HCT116 (cell line): ENCODE measurements around the gene HLA-DRB5. TPM values are rescaled to one million over a fixed set of nuclear protein-coding genes. Genes with fewer than 3 reads are reported as not detected.

Experiments used
- ATAC-seq: fragments of 200-7000 bp; cut with Tn5 transposase; 2 replicates; pipeline ENCODE4 v1.9.1; 2020; ENCODE audit warnings: mild to moderate bottlenecking, moderate library complexity
- BruUV-seq: library from RNA; stranded (reverse); fragments of 400-500 nt; replicated peaks from 2 replicates; lab custom pipeline; 2021; lab: Mats Ljungman, UMichigan
- CTCF ChIA-PET: fragments of 300-600 bp; sonication (Branson Sonifier 250); formaldehyde crosslinking; loops from one replicate; lab custom pipeline; 2021; ENCODE audit warnings: antibody characterized with exemption; lab: Charles Lee
- POLR2A ChIA-PET: fragments of 300-600, 350-600 bp; sonication (Branson Sonifier 250); formaldehyde crosslinking; loops from one replicate; lab custom pipeline; 2021; ENCODE audit warnings: antibody characterized with exemption; lab: Charles Lee
- RAD21 ChIA-PET, 2 experiments: fragments of 300-600 bp; sonication (Branson Sonifier 250); formaldehyde crosslinking; loops; one replicate each; lab custom pipeline; 2023; ENCODE audit warnings: low total read pairs in 2 of 2; ENCODE audit not compliant: uncharacterized antibody in 2 of 2, unreplicated experiment in 2 of 2, low non-redundant PET in 1 of 2; lab: Charles Lee
- DNase-seq: peaks from one replicate; pipeline ENCODE4 v3.0.0-alpha.2; 2010; ENCODE audit warnings: low read depth, low spot score
- H2AFZ ChIP-seq: fragments of 200-600 bp; shearing (Covaris generic), sonication (generic); 2 replicates; pipeline ENCODE4 v1.6.1; 2017; ENCODE audit warnings: low read depth, mixed run types, mixed read lengths, antibody characterized with exemption, low read length; ENCODE audit not compliant: poor library complexity, severe bottlenecking
- H3K27ac ChIP-seq: 2 replicates; pipeline ENCODE4 v1.5.1; 2012; ENCODE audit warnings: low read depth, low read length
- H3K27me3 ChIP-seq: fragments of 200-600 bp; sonication (generic); 2 replicates; pipeline ENCODE4 v1.6.1; 2016; ENCODE audit warnings: mixed run types, low read length, mixed read lengths; ENCODE audit not compliant: insufficient read depth
- H3K36me3 ChIP-seq, 2 experiments: fragments of 200-500 bp in 1 of 2; fragments of 200-600 bp in 1 of 2; sonication (Bioruptor generic) in 1 of 2; sonication (generic) in 1 of 2; 2 replicates each; pipeline versions ENCODE4 v1.5.1 to v1.6.1; 2014 to 2016; ENCODE audit warnings: low read length in 2 of 2, inconsistent platforms in 1 of 2, mixed read lengths in 1 of 2, mixed run types in 1 of 2; ENCODE audit not compliant: insufficient read depth in 2 of 2, control insufficient read depth in 1 of 2
- H3K4me1 ChIP-seq, 2 experiments: fragments of 200-600 bp in 1 of 2; sonication (generic) in 1 of 2; 2 replicates each; pipeline versions ENCODE4 v1.5.1 to v1.6.1; 2012 to 2017; ENCODE audit warnings: low read length in 2 of 2, inconsistent platforms in 1 of 2, mild to moderate bottlenecking in 1 of 2, mixed read lengths in 1 of 2, mixed run types in 1 of 2, moderate library complexity in 1 of 2; ENCODE audit not compliant: insufficient read depth in 2 of 2, control insufficient read depth in 1 of 2
- H3K4me2 ChIP-seq: fragments of 200-600 bp; sonication (generic); 2 replicates; pipeline ENCODE4 v1.6.1; 2017; ENCODE audit warnings: mixed run types, low read length, mixed read lengths
- H3K4me3 ChIP-seq, 2 experiments: fragments of 200-600 bp in 1 of 2; sonication (generic) in 1 of 2; replicated peaks in 1 of 2; 2 replicates each; pipeline ENCODE4 v1.5.1; 2011 to 2016; ENCODE audit warnings: low read length in 2 of 2, control low read depth in 1 of 2, low read depth in 1 of 2, mild to moderate bottlenecking in 1 of 2, mixed read lengths in 1 of 2, mixed run types in 1 of 2
- H3K79me2 ChIP-seq: fragments of 200-600 bp; sonication (generic); 2 replicates; pipeline ENCODE4 v1.6.1; 2017; ENCODE audit warnings: mild to moderate bottlenecking, mixed run types, low read length, moderate library complexity, mixed read lengths; ENCODE audit not compliant: insufficient read depth
- H3K9ac ChIP-seq: fragments of 200-600 bp; sonication (generic); 2 replicates; pipeline ENCODE4 v1.6.1; 2016; ENCODE audit warnings: low read length, mixed read lengths
- H3K9me2 ChIP-seq: fragments of 200-600 bp; sonication (generic), shearing (Covaris generic); 2 replicates; pipeline ENCODE4 v1.6.1; 2017; ENCODE audit warnings: mixed run types, mild to moderate bottlenecking, moderate library complexity; ENCODE audit not compliant: insufficient read depth
- H3K9me3 ChIP-seq, 2 experiments: fragments of 200-500 bp in 1 of 2; fragments of 200-600 bp in 1 of 2; sonication (Bioruptor generic) in 1 of 2; sonication (generic) in 1 of 2; 2 replicates each; pipeline ENCODE4 v1.6.1; 2014 to 2017; ENCODE audit warnings: low read length in 2 of 2, mixed read lengths in 2 of 2, inconsistent platforms in 1 of 2, low read depth in 1 of 2, mild to moderate bottlenecking in 1 of 2, mixed run types in 1 of 2, moderate library complexity in 1 of 2; ENCODE audit not compliant: control insufficient read depth in 1 of 2, insufficient read depth in 1 of 2
- H4K20me1 ChIP-seq: fragments of 200-600 bp; sonication (generic), shearing (Covaris generic); 2 replicates; pipeline ENCODE4 v1.6.1; 2017; ENCODE audit warnings: mixed run types, mild to moderate bottlenecking, moderate library complexity; ENCODE audit not compliant: insufficient read depth
- ELF1 ChIP-seq: IDR thresholded peaks from 2 replicates; pipeline ENCODE4 v1.6.1; 2012; ENCODE audit warnings: low read depth, borderline replicate concordance
- EZH2phosphoT487 ChIP-seq: fragments of 200-600 bp; IDR thresholded peaks from 2 replicates; pipeline ENCODE4 v1.6.1; 2018; ENCODE audit warnings: antibody characterized with exemption, borderline replicate concordance
- MAX ChIP-seq: IDR thresholded peaks from 2 replicates; pipeline ENCODE4 v1.6.1; 2012
- RAD21 ChIP-seq: IDR thresholded peaks from 2 replicates; pipeline ENCODE4 v1.6.1; 2012; ENCODE audit warnings: low read depth, mild to moderate bottlenecking
- SIN3A ChIP-seq: IDR thresholded peaks from 2 replicates; pipeline ENCODE4 v1.6.1; 2012; ENCODE audit warnings: low read depth
- SP1 ChIP-seq: IDR thresholded peaks from 2 replicates; pipeline ENCODE4 v1.6.1; 2012; ENCODE audit warnings: low read depth
- SRF ChIP-seq: IDR thresholded peaks from 2 replicates; pipeline ENCODE4 v1.6.1; 2012; ENCODE audit warnings: low read depth
- TCF7L2 ChIP-seq: IDR thresholded peaks from 2 replicates; pipeline ENCODE4 v1.7.0; 2011; ENCODE audit warnings: borderline replicate concordance, inconsistent platforms; ENCODE audit not compliant: insufficient read depth, insufficient read length; ENCODE audit errors: extremely low read depth
- ZFX ChIP-seq: fragments of 450-650 bp; IDR thresholded peaks from 2 replicates; pipeline ENCODE4 v1.6.1; 2017
- intact Hi-C: fragments of 100-400 bp; cut with micrococcal nuclease; formaldehyde crosslinking; loops from 2 replicates; pipeline ENCODE4 v1.10.0; 2022
- total RNA-seq: library from RNA; stranded (reverse); gene quantifications from one replicate; pipeline ENCODE4 v1.2.1, GENCODE V29; 2021; ENCODE audit not compliant: unreplicated experiment
- TF ChIP-seq, protein P1 (sequence below): IDR thresholded peaks from 2 replicates; pipeline ENCODE4 v1.6.1; 2011; ENCODE audit warnings: mild to moderate bottlenecking, low read length, moderate library complexity; ENCODE audit not compliant: insufficient replicate concordance; ENCODE audit errors: extremely low read depth

HLA-DRB5 gene
- total RNA-seq, 1 experiment from 2014 or later, result not detected

DNA sequence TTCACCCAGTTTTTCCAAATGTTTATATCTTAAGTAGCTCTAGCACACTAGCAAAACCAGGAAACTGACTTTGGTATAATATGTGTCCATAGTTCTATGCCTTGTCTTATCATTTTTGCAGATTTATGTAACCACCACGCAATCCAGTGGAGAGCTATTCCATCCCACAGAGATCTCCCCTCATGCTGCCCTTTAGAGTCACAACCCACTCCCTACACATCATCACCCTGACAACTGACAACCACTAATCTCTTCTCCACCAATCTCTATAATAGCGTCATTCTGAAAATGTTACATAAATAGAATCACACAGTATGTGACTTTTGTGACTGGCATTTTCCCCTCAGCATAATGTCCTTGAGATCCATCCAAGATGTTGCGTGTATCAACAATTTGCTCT is 29.1 kb downstream of the HLA-DRB5 start:
- no TSS peak for BruUV-seq
- no peaks in the 10 kb centered on the region for H3K4me1 ChIP-seq
- no peak overlapping the region for H3K4me2 ChIP-seq
- H3K4me3 ChIP-seq, result no peak overlapping the region
- H3K9ac ChIP-seq, result no peak overlapping the region
- H3K9me3 ChIP-seq, result no peaks in the 10 kb centered on the region
- no peaks in the 10 kb centered on the region for H3K9me2 ChIP-seq
- CTCF ChIA-PET, result no interaction called here
- intact Hi-C loops, result no loop called here
- no peaks in the 10 kb centered on the region for H3K36me3 ChIP-seq
- POLR2A ChIA-PET, result no interaction called here
- DNase-seq (no peak), ATAC-seq (no peak)
- RAD21 ChIA-PET, result no interaction called here
- TF ChIP-seq EZH2phosphoT487, result no peak
- no peak for TF ChIP-seq ELF1
- TF ChIP-seq SP1, result no peak
- H2AFZ ChIP-seq, result no peak overlapping the region
- H3K27ac ChIP-seq, result no peak overlapping the region
- no peaks in the 10 kb centered on the region for H3K79me2 ChIP-seq
- no peaks in the 10 kb centered on the region for H4K20me1 ChIP-seq
- H3K27me3 ChIP-seq, result no peaks in the 10 kb centered on the region

- Histone ChIP-seq H3K4me1 (no peaks in the 10 kb centered on the region), H3K27ac (no peak overlapping the region), H3K9me3 (no peaks in the 10 kb centered on the region), H3K9me2 (no peaks in the 10 kb centered on the region), H3K36me3 (no peaks in the 10 kb centered on the region), H3K27me3 (no peaks in the 10 kb centered on the region), H3K4me3 (no peak overlapping the region), H3K79me2 (no peaks in the 10 kb centered on the region), H3K4me2 (no peak overlapping the region), H4K20me1 (no peaks in the 10 kb centered on the region), H3K9ac (no peak overlapping the region), H2AFZ (no peak overlapping the region)
- ATAC-seq (no peak), DNase-seq (no peak)
- ChIA-PET RAD21 (no interaction called here), POLR2A (no interaction called here), CTCF (no interaction called here)
- TF ChIP-seq, protein P1, sequence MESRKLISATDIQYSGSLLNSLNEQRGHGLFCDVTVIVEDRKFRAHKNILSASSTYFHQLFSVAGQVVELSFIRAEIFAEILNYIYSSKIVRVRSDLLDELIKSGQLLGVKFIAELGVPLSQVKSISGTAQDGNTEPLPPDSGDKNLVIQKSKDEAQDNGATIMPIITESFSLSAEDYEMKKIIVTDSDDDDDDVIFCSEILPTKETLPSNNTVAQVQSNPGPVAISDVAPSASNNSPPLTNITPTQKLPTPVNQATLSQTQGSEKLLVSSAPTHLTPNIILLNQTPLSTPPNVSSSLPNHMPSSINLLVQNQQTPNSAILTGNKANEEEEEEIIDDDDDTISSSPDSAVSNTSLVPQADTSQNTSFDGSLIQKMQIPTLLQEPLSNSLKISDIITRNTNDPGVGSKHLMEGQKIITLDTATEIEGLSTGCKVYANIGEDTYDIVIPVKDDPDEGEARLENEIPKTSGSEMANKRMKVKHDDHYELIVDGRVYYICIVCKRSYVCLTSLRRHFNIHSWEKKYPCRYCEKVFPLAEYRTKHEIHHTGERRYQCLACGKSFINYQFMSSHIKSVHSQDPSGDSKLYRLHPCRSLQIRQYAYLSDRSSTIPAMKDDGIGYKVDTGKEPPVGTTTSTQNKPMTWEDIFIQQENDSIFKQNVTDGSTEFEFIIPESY, result no peak
- TF ChIP-seq MAX (no peak), SIN3A (no peak), TCF7L2 (no peak), ZFX (no peak), RAD21 (no peak), ELF1 (no peak), SRF (no peak)
- intact Hi-C loops, result no loop called here
- no TSS peak for BruUV-seq
Measured at GRCh38 chr6:32492351-32492750, 37.7 kb downstream of the HLA-DRB5 start.
